Measurements from ENCODE around the gene LYZL1.
A peak's percentile ranks its signal among the peaks of the same experiment; 100 is the strongest.
"Not testable (repeated sequence)": the region's sequence is repeated elsewhere in the genome, so short reads cannot be mapped to it uniquely, and the experiment has no call there.

Gene LYZL1

DNA sequence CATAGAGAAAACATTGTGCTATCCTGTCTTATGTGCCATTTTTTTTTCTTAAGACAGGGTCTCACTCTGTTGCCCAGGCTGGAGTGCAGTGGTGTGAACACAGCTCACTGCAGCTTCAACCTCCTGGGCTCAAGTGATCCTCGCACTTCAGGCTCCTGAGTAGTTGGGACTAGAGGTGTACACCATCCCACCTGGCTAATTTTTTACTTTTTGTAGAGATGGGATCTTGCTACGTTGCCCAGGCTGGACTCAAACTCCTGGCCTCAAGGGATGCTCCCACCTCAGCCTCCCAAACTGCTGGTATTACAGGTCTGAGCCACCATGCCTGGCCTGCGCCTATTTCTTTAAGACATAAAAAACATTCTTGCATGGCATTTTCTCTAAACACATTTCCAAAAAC is 20.6 kb downstream of the LYZL1 start:
- Mint-ChIP-seq H3K36me3 (no peaks in the 10 kb centered on the region), H3K4me3 (no peak overlapping the region), H3K4me1 (no peaks in the 10 kb centered on the region), H3K9me3 (no peaks in the 10 kb centered on the region), H3K27ac (no peak overlapping the region)
- DNase-seq (ENCODE audit: low spot score in 2 of 2) (peak in 1 of 2 donors; percentile 1), ATAC-seq (no peak)

DNA sequence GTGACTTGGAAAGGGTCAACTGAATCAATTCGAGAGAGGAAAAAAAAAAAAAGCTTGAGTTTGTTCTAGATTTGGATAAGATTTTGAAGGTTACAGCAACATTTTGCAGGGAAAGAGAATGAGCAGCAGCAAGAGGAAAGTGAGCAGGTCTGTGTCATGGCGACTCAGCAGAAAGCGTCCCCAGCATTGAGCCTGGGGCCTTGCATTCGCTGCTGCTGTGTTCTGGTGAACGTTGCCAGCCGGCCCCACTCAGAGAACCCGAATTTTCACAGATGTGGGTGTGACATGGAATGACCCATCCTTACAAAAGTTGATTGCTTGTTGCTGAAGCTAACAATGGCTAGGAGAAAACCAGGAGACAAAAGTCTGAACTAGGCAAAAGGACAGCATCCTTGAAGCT is 21.6 kb downstream of the LYZL1 start:
- H3K36me3 Mint-ChIP-seq, H3K9me3 Mint-ChIP-seq, H3K4me3 Mint-ChIP-seq, ATAC-seq, H3K4me1 Mint-ChIP-seq, H3K27ac Mint-ChIP-seq: not testable (repeated sequence)
- DNase-seq (ENCODE audit: low spot score in 2 of 2) = peak in 1 of 2 donors; percentile 1

DNA sequence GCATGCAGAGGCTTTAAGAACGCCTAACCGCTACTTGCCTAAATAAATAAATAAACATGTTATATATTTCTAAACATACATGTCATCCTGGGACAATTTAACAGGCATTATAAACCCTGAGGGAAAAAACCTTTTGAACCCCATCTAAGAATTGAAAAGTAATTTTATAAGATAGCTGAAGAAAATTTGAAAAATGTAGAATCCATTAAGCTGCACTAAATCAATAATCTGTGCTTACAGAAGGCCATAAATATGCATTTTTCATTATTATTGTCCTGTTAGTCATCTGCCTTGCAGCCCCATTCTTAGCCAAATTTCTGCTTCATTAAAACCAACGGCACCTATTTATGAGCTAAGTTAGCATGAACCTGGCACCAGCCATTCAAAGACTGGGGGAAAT is 24.2 kb downstream of the LYZL1 start:
- Mint-ChIP-seq H3K27ac (no peak overlapping the region), H3K4me1 (peaks cover 2% of the 10 kb centered on the region), H3K4me3 (no peak overlapping the region), H3K36me3 (no peaks in the 10 kb centered on the region), H3K9me3 (no peaks in the 10 kb centered on the region)
- DNase-seq (ENCODE audit: low spot score in 2 of 2) = no peak
- ATAC-seq = no peak

GRCh38 chr10:29314726-29315125 is 25.9 kb downstream of the LYZL1 start:
- no peak for ATAC-seq
- Mint-ChIP-seq H3K27ac (no peak overlapping the region), H3K4me3 (no peak overlapping the region), H3K4me1 (peaks cover 7% of the 10 kb centered on the region), H3K36me3 (no peaks in the 10 kb centered on the region), H3K9me3 (no peaks in the 10 kb centered on the region)
- DNase-seq (ENCODE audit: low spot score in 2 of 2) = no peak

- no peak for ATAC-seq
- H3K4me1 Mint-ChIP-seq = peaks cover 7% of the 10 kb centered on the region
- no peaks in the 10 kb centered on the region for H3K9me3 Mint-ChIP-seq
- H3K27ac Mint-ChIP-seq = no peak overlapping the region
- DNase-seq (ENCODE audit: low spot score in 2 of 2) = no peak
- no peaks in the 10 kb centered on the region for H3K36me3 Mint-ChIP-seq
- H3K4me3 Mint-ChIP-seq = no peak overlapping the region
These were observed 26.9 kb downstream of the LYZL1 start for GRCh38 chr10:29315814-29316213.

DNA sequence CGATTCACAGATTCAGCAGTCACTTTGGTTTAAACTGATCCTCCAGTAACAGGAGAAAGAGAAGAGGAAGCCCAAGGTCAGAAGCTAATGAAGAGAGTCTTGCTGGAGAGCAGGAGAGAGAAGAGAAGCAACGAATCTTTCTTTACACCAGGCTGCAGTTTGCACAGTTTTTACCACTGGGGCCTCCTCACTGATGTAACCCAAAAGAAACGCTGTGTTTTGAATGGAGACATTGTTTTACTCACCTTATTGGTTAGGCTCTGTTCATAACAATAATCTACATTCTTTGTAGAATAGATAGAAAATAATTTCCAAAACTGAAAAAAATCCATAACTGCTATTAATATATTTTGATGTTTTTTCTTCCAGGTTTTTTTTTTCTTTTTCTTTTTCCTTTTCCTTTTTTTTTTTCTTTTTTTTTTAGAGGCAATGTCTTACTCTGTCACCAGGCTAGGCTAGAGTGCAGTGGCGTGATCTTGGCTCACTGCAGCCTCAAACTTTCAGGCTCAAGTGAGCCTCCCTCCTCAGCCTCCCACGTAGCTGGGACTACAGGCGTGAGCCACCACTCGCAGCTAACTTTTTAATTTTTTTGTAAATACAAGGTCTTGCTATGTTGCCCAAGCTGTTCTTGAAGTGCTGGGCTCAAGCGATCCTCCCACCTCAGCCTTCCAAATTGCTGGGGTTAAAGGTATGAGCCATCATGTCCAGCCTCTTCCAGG is 27.6 kb downstream of the LYZL1 start:
- no peaks in the 10 kb centered on the region for H3K9me3 Mint-ChIP-seq
- H3K4me1 Mint-ChIP-seq = peaks cover 7% of the 10 kb centered on the region
- H3K4me3 Mint-ChIP-seq = no peak overlapping the region
- no peaks in the 10 kb centered on the region for H3K36me3 Mint-ChIP-seq
- ATAC-seq (no peak), DNase-seq (ENCODE audit: low spot score in 2 of 2) (no peak)
- H3K27ac Mint-ChIP-seq = no peak overlapping the region

DNA sequence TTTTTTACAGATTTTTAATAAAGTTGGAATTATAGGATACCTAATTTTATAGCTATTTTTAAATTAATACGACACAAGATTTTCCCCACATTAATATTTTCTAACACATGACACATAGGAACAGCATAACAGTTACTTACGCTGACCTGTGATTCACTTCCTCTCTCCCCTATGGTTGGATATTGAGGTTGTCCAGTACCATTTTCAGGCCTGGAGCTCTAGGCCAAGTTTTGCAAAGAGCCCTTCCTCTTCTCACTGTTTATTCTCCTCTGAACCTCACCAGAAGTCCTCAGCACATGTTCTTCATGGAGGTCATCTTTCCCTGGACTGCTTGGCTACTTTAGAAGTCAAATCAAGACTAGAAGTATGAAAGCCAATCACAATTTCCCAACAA is 28.2 kb downstream of the LYZL1 start:
- no peak overlapping the region for H3K27ac Mint-ChIP-seq
- no peak for DNase-seq (ENCODE audit: low spot score in 2 of 2)
- ATAC-seq = no peak
- H3K36me3 Mint-ChIP-seq = no peaks in the 10 kb centered on the region
- no peaks in the 10 kb centered on the region for H3K9me3 Mint-ChIP-seq
- no peak overlapping the region for H3K4me3 Mint-ChIP-seq
- H3K4me1 Mint-ChIP-seq = peaks cover 7% of the 10 kb centered on the region

GRCh38 chr10:29317423-29318021 is 28.7 kb downstream of the LYZL1 start:
- H3K27ac Mint-ChIP-seq = no peak overlapping the region
- DNase-seq (ENCODE audit: low spot score in 2 of 2) = no peak
- H3K4me3 Mint-ChIP-seq = no peak overlapping the region
- no peak for ATAC-seq
- peaks cover 7% of the 10 kb centered on the region for H3K4me1 Mint-ChIP-seq
- H3K9me3 Mint-ChIP-seq = no peaks in the 10 kb centered on the region
- H3K36me3 Mint-ChIP-seq = no peaks in the 10 kb centered on the region

- peak overlapping the region; percentile 17 for H3K4me3 Mint-ChIP-seq
- not testable (repeated sequence) for DNase-seq (ENCODE audit: low spot score in 2 of 2); H3K27ac Mint-ChIP-seq; H3K4me1 Mint-ChIP-seq; H3K36me3 Mint-ChIP-seq; H3K9me3 Mint-ChIP-seq
- peak; percentile 59 for ATAC-seq
These were observed 29.5 kb downstream of the LYZL1 start for GRCh38 chr10:29318141-29319071.

DNA sequence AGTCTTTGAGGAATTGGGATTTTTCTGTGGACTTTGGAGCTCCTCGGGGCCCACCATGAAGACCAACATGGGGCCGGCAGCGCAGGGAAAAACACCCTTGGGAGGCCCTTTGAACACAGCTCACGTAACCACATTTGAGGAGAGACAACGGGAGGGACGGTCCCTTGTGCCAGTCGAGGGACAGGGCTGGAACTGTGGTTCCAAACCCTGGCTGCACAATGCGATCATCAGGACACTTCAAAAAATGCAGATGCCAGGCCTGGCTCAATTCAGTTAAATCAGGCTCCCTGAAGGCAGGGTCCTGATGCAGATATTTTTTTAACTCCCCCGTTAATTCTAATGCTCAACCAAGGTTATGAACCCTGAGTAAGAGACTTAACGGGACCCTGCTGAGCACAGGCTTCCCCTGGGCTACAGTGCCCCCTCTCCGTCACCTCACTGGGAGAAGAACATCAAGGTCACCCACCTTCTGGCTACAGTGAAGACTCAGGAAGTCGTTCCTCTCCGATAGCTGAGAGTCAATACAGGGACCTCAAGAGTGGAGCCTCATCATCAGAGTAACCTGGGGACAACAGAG is 30.4 kb downstream of the LYZL1 start:
- H3K27ac Mint-ChIP-seq = no peak overlapping the region
- H3K4me1 Mint-ChIP-seq = peaks cover 7% of the 10 kb centered on the region
- no peaks in the 10 kb centered on the region for H3K36me3 Mint-ChIP-seq
- DNase-seq (ENCODE audit: low spot score in 2 of 2) = no peak
- peak; percentile 11 for ATAC-seq
- no peak overlapping the region for H3K4me3 Mint-ChIP-seq
- H3K9me3 Mint-ChIP-seq = no peaks in the 10 kb centered on the region

- H3K36me3 Mint-ChIP-seq; H3K9me3 Mint-ChIP-seq; H3K4me1 Mint-ChIP-seq; H3K4me3 Mint-ChIP-seq; DNase-seq (ENCODE audit: low spot score in 2 of 2); ATAC-seq; H3K27ac Mint-ChIP-seq: not testable (repeated sequence)
These were observed 31.8 kb downstream of the LYZL1 start for GRCh38 chr10:29320680-29321121.

DNA sequence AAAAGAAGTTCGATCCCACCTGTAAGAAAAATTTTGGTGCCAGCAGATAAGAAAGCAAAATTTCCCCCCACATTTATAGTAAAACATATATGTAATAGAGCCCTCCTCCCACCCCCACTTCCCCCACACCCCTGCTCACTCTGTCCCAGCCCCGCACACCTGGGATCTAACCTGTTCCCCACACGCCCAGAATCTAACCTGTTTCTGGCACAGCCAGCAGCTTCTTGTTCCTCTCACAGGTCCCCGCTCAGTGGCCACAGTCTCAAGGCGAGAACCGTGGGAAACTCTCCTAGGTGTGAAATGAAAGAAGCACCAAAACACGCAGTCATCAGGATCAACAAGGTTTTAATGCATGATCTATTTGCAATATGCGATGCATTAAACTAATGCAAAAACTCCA is 32.8 kb downstream of the LYZL1 start:
- H3K9me3 Mint-ChIP-seq = no peaks in the 10 kb centered on the region
- no peak overlapping the region for H3K27ac Mint-ChIP-seq

DNA sequence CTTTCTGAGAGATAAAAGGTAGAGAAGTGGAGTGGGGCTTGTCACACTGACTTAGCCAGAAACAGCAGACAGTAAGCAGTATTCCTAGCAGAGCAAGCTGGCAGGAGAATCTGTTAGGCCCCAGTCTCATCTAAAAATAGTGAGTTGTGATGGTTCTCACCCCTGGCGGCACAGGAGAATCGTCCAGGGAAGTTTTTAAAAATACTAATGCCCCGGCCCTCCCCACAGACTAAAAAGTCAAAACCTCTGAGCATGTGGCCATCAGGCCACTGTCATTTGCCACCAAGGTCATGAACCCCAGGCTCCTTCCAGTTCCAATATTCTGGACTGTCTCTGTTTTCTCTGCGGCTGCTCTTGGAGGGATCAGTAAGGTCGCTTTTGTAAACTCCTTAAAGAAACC is 34.0 kb downstream of the LYZL1 start:
- Mint-ChIP-seq H3K27ac (no peak overlapping the region), H3K4me3 (no peak overlapping the region)

More for the DNA sequence above, 32.8 kb downstream of the LYZL1 start:
- ATAC-seq (no peak), DNase-seq (ENCODE audit: low spot score in 2 of 2) (no peak)
- no peaks in the 10 kb centered on the region for H3K36me3 Mint-ChIP-seq
- peaks cover 7% of the 10 kb centered on the region for H3K4me1 Mint-ChIP-seq
- H3K4me3 Mint-ChIP-seq = no peak overlapping the region

GRCh38 chr10:29323367-29323766 is 34.5 kb downstream of the LYZL1 start:
- Mint-ChIP-seq H3K4me1 (peaks cover 2% of the 10 kb centered on the region), H3K27ac (no peak overlapping the region), H3K4me3 (no peak overlapping the region), H3K9me3 (no peaks in the 10 kb centered on the region), H3K36me3 (no peaks in the 10 kb centered on the region)
- DNase-seq (ENCODE audit: low spot score in 2 of 2) (no peak), ATAC-seq (no peak)

More for the DNA sequence above, 34.0 kb downstream of the LYZL1 start:
- peaks cover 6% of the 10 kb centered on the region for H3K4me1 Mint-ChIP-seq
- DNase-seq (ENCODE audit: low spot score in 2 of 2) = no peak
- H3K9me3 Mint-ChIP-seq = no peaks in the 10 kb centered on the region
- H3K36me3 Mint-ChIP-seq = no peaks in the 10 kb centered on the region
- ATAC-seq = no peak

DNA sequence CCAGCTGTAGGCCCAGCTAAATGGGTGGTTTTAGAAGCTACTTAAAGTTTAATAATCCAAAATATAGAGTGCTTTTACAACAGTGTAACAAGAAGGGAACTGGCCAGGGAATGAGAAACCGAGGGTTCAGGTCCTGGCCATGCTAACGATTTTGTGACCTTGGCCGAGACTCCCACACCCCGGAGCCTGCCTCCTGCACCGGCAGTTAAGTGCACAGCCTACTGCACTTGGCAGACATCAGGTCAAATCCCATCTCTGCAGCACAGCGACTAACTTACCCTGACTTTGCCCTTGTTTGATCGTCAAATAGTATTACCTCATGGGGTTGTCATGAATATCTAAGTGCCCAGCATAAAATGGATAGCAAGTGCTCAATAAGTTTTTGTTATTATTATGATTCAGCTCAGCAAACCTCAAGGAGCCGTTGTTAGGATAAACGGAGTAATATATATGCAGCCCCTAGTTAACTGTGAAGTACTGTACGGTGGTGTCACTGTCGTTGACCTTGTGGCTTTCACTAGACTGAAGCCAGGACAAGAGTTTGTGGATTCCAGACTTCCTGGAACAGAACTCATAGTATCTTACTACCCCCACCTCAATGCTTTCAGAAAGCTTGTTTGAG is 35.5 kb downstream of the LYZL1 start:
- no peaks in the 10 kb centered on the region for H3K9me3 Mint-ChIP-seq
- DNase-seq (ENCODE audit: low spot score in 2 of 2) = no peak

More for the DNA sequence above, 35.5 kb downstream of the LYZL1 start:
- no peak overlapping the region for H3K27ac Mint-ChIP-seq
- H3K4me1 Mint-ChIP-seq = no peaks in the 10 kb centered on the region
- no peaks in the 10 kb centered on the region for H3K36me3 Mint-ChIP-seq
- no peak for ATAC-seq
- no peak overlapping the region for H3K4me3 Mint-ChIP-seq

All from stimulated activated effector memory CD8-positive, alpha-beta T cell treated with anti-CD3 and anti-CD28 coated beads, Interleukin-12 subunit alpha, Interleukin-12 subunit beta, amount 100 ng/mL, for 72 hours (primary cell).